SHP77 (cell line): ENCODE measurements around the gene PAPOLG.
A peak's percentile ranks its signal among the peaks of the same experiment; 100 is the strongest.
"Not testable (repeated sequence)": the region's sequence is repeated elsewhere in the genome, so short reads cannot be mapped to it uniquely, and the experiment has no call there.

Source experiments
- DNase-seq, 2 experiments: peaks; one replicate each; lab custom pipeline; 2025; lab: John Stamatoyannopoulos, UW

PAPOLG gene

GRCh38 chr2:60775048-60775639 is 19.1 kb downstream of the PAPOLG start:
- no peak for DNase-seq

DNA sequence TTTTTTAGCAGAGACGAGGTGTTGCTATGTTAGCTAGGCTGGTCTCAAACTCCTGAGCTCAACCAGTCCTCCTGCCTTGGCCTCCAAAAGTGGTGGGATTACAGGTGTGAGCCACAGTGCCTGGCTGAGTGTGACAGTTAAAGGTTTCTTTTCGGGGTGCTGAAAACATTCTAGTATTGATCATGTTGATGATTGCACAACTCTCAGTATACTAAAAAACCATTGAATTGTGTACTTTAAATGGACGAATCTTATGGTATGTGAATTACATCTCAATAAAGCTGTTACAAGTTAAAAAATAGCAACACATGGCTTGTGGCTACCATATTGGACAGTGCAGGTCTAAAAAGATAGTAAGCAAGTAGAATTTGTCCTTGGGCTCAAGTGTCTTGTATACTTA is 22.3 kb downstream of the PAPOLG start:
- no peak for DNase-seq

GRCh38 chr2:60779426-60779825 is 23.4 kb downstream of the PAPOLG start:
- no peak for DNase-seq

DNA sequence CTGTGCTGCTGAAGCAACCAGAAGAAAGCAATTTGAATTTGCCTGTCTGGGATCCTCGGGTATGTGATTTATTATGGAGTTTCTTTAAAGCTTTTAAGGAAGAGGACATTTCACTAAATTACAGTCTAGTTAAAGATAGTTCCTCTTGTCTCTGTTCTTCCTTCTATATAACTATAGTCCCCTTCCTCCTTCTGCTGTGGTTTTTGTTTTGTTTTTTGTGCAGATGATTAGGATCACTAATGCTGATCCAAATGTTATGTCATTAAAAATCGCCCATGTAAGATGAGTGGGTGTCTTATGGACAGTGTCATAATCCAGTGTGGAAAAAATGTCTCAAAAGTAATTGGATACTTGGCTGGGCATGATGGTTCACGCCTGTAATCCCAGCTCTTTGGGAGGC is 24.7 kb downstream of the PAPOLG start:
- no peak for DNase-seq

GRCh38 chr2:60793169-60793568 is 37.1 kb downstream of the PAPOLG start:
- DNase-seq = no peak

DNA sequence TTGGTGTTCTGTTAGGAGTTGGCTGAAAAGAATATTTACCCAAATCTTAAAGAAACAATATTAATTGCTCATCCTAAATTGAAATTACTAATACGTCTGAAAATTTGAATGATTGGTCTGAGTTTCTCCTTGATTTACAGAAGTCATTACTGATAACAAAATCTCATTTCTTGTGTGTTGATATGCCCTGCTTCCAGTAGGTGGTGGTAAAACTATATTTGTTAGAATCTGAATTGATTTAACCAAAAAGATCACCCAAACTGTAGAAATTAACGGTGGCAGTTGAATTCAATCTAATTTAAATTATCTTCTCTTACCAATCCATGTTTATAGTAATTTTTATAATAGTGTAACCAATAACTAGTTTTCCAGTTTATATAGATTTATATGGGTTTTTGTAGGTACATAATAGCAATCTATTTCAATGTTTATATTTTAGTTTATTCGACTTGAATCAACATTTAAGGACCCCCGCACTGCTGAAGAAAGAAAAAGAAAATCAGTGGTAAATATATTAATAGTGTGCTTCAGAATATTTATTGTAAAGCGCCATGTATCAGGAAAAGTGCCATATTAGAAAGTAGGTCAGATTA is 38.3 kb downstream of the PAPOLG start:
- peak; percentile 9 to 22 for DNase-seq

GRCh38 chr2:60796573-60797509 is 40.8 kb downstream of the PAPOLG start:
- no peak for DNase-seq

DNA sequence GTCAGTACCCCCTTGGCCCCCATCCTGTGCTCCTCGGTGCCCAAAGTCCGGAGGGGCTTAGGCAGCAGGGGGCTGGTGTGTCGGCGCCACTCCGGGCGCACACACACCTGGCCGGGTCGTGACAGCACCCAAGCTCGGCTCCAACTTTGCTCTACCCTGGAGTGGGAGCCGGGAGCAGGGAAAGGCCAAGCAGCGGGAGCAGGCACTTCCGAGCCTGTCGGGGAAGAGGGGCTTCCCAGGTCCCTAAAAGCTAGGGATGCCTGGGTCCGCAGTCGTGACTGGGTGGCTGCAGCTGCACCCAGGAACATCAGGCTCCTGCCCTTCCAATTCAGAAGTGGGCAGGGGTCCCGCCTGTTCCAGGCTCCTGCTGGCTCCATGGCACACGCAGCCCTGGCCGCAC is 48.4 kb downstream of the PAPOLG start:
- no peak for DNase-seq

DNA sequence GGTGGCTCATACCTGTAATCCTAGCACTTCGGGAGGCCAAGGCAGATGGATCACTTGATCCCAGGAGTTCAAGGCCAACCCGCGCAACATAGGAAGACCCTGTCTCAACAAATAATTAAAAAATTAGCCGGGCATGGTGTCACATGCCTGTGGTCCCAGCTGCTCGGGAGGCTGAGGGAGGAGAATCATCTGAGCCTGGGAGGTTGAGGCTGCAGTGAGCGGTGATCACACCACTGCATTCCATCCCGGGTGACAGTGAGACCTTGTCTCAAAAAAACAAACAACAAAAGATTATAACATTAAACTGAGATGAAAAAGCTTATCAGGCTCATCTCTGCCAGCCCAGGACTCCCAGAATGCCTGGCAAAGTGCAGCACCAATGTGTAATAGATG is 50.5 kb downstream of the PAPOLG start:
- no peak for DNase-seq

DNA sequence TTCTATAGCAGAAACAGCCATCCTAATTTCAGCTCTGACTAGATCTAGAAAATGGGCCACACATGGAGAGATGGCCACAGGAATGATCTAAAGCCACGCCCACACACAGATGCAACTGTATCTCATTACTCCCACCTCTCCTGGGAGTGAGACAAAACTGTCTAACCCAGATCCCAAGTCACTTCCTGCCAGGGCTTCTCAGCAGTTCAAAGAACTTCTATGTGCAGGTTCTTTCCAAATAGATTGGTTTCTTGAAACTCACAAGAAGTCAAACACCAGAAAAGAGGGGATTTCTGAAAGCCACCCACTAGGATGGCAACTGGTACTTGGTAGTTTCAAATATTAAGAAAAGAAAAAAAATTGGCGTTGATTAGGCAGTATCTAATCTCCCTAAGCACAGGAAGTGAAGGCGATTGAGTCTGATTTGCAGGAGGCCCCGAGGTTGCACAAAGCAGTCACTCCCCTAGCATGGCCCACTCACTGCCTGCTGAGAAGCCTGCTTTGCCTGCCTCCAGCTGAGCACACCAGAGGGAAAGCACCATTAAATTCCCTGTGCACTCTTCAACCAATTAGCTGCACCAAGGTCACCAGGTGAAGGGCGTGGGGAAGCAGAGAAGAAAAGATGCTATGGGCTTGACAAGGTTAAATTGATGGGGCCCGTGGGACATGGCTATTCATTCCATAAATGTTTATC is 51.1 kb downstream of the PAPOLG start:
- DNase-seq = no peak

DNA sequence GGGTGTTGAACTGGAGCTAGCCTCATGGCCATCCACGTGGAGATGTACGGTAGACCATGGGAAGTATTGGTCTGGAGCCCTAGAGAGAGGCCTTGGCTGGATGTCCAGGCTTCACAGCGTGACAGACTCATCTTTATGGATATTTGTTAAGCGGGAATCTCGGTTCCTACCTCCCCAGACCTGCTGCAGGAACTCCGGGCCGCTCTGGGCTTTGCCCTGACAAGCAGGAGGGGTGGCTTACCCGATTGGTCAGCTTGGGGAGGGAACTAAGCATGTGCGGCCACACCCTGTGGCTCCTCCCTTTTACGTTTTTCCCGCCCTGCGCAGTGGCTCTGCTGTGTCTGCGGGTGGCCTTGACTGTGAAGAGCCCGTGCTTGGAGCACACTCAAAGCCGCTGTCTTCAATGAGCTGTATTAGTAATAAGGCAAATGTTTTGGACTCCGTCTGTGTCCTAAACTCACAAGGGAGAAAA is 52.3 kb downstream of the PAPOLG start:
- no peak for DNase-seq

- DNase-seq = no peak
Measured at GRCh38 chr2:60811491-60812375, 55.7 kb downstream of the PAPOLG start.

DNA sequence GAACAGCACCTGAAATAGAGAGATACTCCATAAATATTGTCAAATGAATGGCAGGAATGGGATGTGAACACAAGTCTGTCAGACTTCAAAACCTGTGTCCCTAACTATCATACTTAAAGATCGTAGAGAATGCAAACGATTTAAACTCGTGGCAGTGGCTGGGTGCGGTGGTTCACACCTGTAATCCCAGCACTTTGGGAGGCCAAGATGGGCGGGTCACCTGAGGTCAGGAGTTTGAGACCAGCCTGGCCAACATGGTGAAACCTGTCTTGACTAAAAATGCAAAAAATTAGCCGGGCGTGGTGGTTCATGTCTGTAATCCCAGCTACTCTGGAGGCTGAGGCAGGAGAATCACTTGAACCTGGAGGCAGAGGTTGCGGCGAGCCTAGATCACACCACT is 61.1 kb downstream of the PAPOLG start:
- not testable (repeated sequence) for DNase-seq

GRCh38 chr2:60818272-60818671 is 62.2 kb downstream of the PAPOLG start:
- DNase-seq = no peak

- no peak for DNase-seq
Measured at GRCh38 chr2:60819155-60819862, 63.2 kb downstream of the PAPOLG start.

- DNase-seq = no peak
Measured at GRCh38 chr2:60819936-60820335, 63.9 kb downstream of the PAPOLG start.

DNA sequence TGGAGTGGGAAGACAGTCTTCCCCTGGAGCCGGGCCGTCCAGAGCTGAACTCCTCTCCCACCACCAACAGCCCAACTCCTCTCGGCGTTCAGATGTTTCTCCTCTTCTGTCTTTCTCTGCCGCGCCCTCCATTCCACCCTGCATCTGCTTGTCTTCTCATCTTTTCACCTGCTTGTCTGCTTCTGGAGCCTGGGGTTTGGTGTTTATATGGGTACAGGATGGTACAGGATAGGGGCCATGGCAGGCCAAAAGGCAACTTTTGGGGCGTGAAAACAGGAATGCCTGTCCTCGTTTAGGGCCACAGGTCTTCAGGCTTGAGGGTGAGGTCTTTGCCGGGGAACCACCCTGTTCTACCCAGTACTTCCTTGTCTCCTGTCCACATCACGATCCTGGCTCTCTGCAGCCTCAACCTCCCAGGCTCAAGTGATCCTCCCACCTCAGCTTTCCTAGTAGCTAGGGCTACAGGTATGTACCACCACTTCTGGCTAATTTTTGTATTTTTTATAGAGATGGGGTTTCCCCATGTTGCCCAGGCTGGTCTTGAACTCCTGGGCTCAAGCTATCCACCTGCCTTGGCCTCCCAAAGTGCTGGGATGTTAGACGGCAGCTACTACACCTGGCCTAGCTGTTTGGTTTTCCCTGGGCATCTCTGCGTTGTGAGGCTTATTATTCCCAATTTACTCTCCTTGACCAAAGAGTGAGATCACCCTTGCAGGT is 64.5 kb downstream of the PAPOLG start:
- no peak for DNase-seq

DNA sequence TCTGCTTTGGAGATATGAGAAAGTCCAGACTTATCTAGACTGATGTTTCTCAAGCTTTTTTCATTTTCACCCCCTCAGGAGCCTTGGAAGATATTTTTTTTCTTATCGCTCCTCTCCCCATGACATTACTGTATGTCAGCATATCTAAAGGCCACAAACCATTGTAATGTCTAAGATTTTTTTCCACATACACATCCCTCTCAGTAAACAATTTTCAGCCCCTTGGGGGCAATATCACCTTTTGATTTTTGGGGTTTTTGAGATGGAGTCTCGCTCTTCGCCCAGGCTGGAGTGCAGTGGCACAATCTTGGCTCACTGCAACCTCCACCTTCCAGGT is 65.0 kb downstream of the PAPOLG start:
- no peak for DNase-seq

- DNase-seq = no peak
Measured at GRCh38 chr2:60821587-60822302, 65.7 kb downstream of the PAPOLG start.

- no peak for DNase-seq
Measured at GRCh38 chr2:60822987-60823386, 66.9 kb downstream of the PAPOLG start.
